ENCODE data around the gene DGCR6L. TPM values are rescaled to one million over a fixed set of nuclear protein-coding genes. Genes with fewer than 3 reads are reported as not detected.
"Not testable (repeated sequence)": the region's sequence is repeated elsewhere in the genome, so short reads cannot be mapped to it uniquely, and the experiment has no call there.

DGCR6L gene
- total RNA-seq, 3 donors from 2014 or later: 58.3 to 73.6 (median 60.6) TPM

DNA sequence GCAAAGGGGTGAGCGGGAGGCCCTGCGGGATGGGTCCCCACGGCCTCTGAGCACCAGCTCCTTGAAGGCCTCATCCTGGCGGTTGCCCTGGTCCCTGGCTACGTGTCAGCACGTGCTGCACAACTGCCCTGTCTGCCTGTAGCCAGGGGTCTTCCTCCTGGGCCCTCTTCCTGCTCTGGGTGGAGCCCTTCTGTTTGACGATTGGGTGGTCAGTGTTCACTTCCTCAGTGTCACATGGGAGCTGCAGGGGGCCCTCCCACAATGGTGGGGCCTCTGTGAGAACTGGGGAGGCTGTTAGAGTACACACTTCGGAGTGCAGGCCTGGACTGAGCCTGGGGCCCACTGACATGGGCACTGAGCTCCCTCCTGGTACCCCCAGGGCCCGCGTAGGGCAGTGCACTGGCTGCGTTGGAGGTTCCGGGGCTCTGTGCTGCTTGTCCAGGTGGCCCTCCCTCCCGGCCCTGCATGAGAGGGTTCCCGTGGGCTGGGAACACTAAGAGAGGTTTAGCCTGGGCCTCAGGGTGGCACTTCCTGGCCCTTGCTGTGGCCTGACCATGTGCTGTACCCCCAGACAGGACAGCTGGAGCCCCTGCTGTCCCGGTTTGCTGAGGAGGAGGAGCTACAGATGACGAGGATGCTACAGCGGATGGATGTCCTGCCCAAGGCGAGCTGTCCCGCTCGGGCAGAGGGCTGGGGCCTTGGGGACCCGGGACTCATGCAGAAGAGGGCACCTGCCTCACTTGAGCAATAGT, 13.8 kb downstream of the DGCR6L start:
- no peaks in the 10 kb centered on the region for H3K4me1 ChIP-seq
- no peak for DNase-seq (ENCODE audit: low spot score in 2 of 2)
- intact Hi-C loops (cut with DNase I; ENCODE audit: low total_unique reads): no loop called here
- H3K27ac ChIP-seq: no peak overlapping the region
- H3K9me3 ChIP-seq: no peaks in the 10 kb centered on the region
- peaks cover 0 to 5% of the 10 kb centered on the region in 2 donors for H3K27me3 ChIP-seq
- TF ChIP-seq, protein P1, sequence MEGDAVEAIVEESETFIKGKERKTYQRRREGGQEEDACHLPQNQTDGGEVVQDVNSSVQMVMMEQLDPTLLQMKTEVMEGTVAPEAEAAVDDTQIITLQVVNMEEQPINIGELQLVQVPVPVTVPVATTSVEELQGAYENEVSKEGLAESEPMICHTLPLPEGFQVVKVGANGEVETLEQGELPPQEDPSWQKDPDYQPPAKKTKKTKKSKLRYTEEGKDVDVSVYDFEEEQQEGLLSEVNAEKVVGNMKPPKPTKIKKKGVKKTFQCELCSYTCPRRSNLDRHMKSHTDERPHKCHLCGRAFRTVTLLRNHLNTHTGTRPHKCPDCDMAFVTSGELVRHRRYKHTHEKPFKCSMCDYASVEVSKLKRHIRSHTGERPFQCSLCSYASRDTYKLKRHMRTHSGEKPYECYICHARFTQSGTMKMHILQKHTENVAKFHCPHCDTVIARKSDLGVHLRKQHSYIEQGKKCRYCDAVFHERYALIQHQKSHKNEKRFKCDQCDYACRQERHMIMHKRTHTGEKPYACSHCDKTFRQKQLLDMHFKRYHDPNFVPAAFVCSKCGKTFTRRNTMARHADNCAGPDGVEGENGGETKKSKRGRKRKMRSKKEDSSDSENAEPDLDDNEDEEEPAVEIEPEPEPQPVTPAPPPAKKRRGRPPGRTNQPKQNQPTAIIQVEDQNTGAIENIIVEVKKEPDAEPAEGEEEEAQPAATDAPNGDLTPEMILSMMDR (IDR thresholded peaks at IDR 0.05): no peak
- TF ChIP-seq POLR2AphosphoS5 (IDR thresholded peaks at IDR 0.05) (no peak), POLR2A (IDR thresholded peaks at IDR 0.05) (no peak)
- no peaks in the 10 kb centered on the region for H3K36me3 ChIP-seq
- H3K4me3 ChIP-seq: no peak overlapping the region

DNA sequence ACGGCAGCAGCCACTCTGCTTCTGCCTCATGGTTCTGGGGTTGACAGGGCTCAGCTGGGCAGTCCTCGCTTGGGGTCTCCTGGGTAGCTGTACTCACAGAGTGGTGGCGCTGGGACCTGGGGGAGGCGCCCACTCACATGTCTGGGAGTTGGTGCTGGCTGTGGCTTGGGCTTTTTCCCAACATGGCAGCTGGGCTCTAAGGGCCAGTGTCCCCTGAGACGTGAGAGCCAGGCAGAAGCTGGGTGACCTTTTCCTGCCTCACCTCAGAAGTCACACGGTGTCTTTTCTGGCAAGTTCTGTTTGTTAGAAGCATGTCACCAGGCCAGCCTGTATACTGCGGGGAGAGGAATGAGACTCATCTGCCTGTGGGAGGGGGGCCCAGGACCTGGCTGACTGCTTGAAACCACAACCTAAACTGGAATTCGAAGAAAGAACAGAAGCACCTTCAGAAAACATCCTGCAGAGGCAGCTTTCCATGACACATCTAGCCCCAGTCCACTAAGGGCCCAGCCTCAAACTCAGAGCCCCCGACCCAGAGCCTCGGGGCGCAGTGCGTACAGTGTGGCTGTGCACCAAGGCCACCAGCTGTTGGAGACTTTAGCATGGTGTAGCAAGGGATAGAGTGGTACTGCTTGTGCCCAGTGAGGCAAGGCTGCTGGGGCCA, 14.5 kb downstream of the DGCR6L start:
- H3K4me1 ChIP-seq; H3K27me3 ChIP-seq; H3K9me3 ChIP-seq; H3K36me3 ChIP-seq; H3K4me3 ChIP-seq; DNase-seq (ENCODE audit: low spot score in 2 of 2); intact Hi-C loops (cut with DNase I; ENCODE audit: low total_unique reads); H3K27ac ChIP-seq: not testable (repeated sequence)

GRCh38 chr22:20304646-20305045, 15.2 kb downstream of the DGCR6L start:
- Histone ChIP-seq H3K9me3 (no peaks in the 10 kb centered on the region), H3K4me1 (no peaks in the 10 kb centered on the region), H3K36me3 (no peaks in the 10 kb centered on the region), H3K27me3 (peaks cover 0 to 5% of the 10 kb centered on the region in 2 donors), H3K27ac (no peak overlapping the region), H3K4me3 (no peak overlapping the region)
- intact Hi-C loops (cut with DNase I; ENCODE audit: low total_unique reads): no loop called here
- TF ChIP-seq POLR2A (IDR thresholded peaks at IDR 0.05) (no peak), POLR2AphosphoS5 (IDR thresholded peaks at IDR 0.05) (no peak)
- TF ChIP-seq, protein P1 (IDR thresholded peaks at IDR 0.05): no peak
- no peak for DNase-seq (ENCODE audit: low spot score in 2 of 2)

- H3K9me3 ChIP-seq; H3K4me3 ChIP-seq; H3K36me3 ChIP-seq; H3K4me1 ChIP-seq; intact Hi-C loops (cut with DNase I; ENCODE audit: low total_unique reads); H3K27me3 ChIP-seq; DNase-seq (ENCODE audit: low spot score in 2 of 2); H3K27ac ChIP-seq: not testable (repeated sequence)
Observed at GRCh38 chr22:20303229-20303534, 16.7 kb downstream of the DGCR6L start.

- peaks cover 0 to 5% of the 10 kb centered on the region in 2 donors for H3K27me3 ChIP-seq
- H3K4me3 ChIP-seq: no peak overlapping the region
- no peak for DNase-seq (ENCODE audit: low spot score in 2 of 2)
- intact Hi-C loops (cut with DNase I; ENCODE audit: low total_unique reads): no loop called here
- no peaks in the 10 kb centered on the region for H3K36me3 ChIP-seq
- H3K27ac ChIP-seq: no peak overlapping the region
- H3K9me3 ChIP-seq: no peaks in the 10 kb centered on the region
- TF ChIP-seq, protein P1 (IDR thresholded peaks at IDR 0.05): no peak
- no peak for TF ChIP-seq POLR2AphosphoS5 (IDR thresholded peaks at IDR 0.05)
- TF ChIP-seq POLR2A (IDR thresholded peaks at IDR 0.05): no peak
- no peaks in the 10 kb centered on the region for H3K4me1 ChIP-seq
Observed at GRCh38 chr22:20302438-20303228, 17.2 kb downstream of the DGCR6L start.

GRCh38 chr22:20299746-20300136, 20.1 kb downstream of the DGCR6L start:
- no peaks in the 10 kb centered on the region for H3K4me1 ChIP-seq
- no peak overlapping the region for H3K27ac ChIP-seq
- intact Hi-C loops (cut with DNase I; ENCODE audit: low total_unique reads): no loop called here
- H3K27me3 ChIP-seq: peaks cover 0 to 2% of the 10 kb centered on the region in 2 donors
- H3K9me3 ChIP-seq: no peaks in the 10 kb centered on the region
- no peak for TF ChIP-seq POLR2A (IDR thresholded peaks at IDR 0.05)
- no peak for TF ChIP-seq POLR2AphosphoS5 (IDR thresholded peaks at IDR 0.05)
- TF ChIP-seq, protein P1 (IDR thresholded peaks at IDR 0.05): no peak
- DNase-seq (ENCODE audit: low spot score in 2 of 2): no peak
- no peaks in the 10 kb centered on the region for H3K36me3 ChIP-seq
- peak overlapping the region; percentile 41 to 72 (median 58) for H3K4me3 ChIP-seq

Measured in breast epithelium (tissue), 4 donors.